Stimulated activated CD8-positive, alpha-beta memory T cell treated with anti-CD3 and anti-CD28 coated beads, Interleukin-12 subunit alpha, Interleukin-12 subunit beta, amount 100 ng/mL, for 1 hour (primary cell): ENCODE results near the gene MSI1.

Experiments
- DNase-seq: peaks from one replicate; pipeline ENCODE4 v3.0.0-alpha.2; 2020; ENCODE audit warnings: low read depth

MSI1 gene

DNA sequence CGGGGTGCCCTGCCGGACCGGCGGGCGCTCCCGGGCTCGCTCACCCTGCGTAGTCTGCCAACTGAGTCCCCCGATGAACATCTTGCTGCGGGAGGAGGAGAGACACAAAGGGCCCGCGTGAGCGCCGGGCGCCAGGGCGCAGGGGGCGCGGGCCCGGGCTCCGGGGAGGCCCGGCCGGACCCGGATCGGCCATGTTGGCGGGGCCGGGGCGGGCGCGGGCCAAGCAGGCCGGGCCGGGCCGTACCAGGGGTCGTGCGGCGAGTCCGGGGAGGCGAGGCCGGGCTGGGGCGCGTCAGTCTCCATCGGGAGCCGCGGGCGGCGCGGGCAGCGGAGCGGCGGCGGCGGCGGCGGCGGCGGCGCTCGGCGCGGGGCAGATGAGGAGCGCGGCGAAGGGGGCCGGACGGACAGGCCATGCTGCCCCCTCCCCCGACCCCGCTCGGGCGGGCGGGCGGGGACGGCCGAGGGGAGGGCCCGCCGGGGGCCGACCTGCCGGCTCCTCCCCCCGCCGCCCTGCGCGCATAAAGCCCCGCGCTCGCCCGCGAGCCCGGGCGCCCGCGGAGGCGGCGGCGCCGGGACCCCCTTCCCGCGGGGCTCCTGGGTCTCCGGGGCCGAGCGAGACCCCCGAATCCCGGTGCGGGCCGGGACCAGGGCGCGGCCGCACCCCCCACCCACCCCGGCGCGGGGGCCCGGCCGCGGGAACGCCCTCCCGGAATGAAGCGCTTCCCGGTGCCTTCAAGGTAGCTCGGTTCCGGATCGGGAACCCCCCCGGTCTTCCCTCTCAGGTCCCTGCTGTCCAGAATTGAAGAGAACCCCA is at the start of gene MSI1:
TSS of gene MSI1 (minus strand) at position 376 of the 814 bp plus-strand sequence. CDS start at position 303, 73 bp downstream.
- no peak for DNase-seq

DNA sequence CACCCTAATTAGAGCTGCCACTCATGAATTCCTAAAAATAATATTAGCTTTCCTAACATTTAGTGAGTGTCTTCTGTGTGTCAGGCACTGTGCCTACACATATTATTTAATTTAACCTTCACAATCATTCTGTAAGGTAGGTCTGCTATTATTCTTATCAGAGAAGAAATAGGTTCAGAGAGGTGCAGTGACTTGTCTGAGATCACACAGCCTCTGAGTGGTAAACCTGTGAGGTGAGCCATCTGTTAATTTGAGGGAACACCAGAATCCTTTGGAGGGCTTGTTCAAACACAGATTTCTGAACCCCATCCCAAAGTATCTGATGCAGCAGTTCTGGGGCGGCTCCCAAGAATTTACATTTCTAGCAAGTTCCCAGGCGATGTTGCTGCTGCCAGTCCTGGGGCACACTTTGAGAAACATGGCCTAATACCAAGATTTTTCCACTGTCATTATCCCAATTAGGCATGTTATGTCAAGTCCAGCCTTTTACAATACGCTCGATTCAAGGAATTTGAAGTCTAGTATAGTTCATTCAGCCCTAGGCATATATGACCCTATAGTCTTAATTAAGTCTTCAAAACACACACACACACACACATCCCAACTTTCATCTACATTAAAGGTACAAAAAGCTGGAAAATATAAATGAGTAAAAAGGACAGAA is 49.1 kb upstream of the MSI1 start:
- DNase-seq, result no peak

DNA sequence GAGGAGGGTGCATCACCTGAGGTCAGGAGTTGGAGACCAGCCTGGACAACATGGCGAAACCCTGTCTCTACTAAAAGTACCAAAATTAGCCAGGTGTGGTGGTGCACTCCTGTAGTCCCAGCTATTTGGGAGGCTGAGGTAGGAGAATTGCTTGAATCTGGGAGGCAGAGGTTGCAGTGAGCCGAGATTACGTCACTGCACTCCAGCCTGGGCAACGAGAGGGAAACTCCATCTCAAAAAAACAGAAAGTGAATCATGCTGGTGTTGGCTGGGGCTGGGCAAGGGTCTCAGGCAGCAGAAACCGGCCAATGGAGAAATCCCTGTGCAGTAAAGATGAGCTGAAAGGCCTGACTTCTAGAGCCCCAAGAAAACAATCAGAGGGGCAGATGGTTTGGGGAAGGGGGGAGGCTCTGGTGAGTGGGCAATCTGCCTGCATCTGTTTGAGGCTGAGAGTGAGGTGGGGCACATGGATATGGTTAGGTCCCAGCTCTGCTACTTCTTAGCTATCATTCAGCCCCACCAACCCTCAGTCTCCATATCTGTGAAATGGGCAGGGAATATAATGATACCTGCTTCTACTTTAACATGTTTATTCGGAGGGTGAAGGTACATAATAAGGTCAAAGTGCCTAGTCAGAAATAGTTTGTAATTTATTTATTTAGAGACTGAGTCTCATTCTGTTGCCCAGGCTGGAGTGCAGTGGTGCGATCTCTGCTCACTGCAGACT is 47.7 kb upstream of the MSI1 start:
- DNase-seq, result no peak

DNA sequence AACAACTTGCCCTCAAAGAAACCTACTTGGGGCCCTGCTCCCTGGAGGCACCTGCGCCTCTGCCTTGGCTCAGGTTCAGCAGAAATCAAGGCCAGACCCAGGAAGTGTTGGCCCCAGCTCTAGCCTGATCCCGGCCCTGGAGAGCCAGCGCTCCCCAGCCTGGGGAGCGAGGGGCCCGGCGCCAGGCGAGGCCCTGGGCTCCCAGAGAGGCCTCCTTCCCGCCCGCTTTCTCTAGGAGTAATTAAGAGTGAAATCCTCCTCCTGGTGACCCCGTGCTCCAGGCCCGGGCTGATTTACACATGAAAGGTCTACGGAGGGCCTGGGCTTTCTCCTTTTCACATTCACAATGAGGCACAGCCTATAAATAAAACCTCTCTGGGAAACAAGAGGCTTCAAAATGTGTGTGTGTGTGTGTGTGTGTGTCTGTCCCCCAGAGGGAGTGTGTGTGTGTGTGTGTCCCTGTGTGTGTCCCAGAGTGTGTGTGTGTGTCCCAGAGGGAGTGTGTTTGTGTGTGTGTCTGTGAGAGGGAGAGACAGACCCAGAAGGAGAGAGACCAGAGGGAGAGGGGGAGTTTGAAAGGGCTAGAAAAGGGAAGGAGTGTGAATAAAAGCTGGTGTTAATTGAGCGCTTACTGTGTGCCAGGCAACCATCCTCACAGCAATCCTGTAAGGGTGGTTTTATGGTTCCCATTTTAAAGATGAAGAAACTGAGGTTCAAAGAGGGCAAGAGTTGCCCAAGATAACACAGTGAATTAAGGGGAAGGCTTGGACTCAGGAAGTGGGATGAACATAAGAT is 45.1 kb upstream of the MSI1 start:
- DNase-seq, result no peak

DNA sequence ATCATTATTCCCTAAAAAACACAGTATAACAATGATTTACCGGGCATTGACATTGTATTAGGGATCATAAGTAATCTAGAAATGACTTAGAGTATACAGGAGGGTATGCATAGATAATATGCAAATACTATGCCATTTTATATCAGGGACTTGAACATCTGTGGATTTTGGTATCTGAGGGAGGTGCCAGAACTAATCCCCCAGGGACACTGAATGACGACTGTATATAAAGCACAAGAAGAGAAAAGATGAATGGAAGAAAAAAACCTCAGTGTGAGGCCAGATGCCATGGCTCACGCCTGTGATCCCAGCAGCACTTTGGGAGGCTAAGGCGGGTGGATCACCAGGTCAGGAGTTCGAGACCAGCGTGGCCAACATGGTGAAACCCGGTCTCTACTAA is 43.5 kb upstream of the MSI1 start:
- no peak for DNase-seq

DNA sequence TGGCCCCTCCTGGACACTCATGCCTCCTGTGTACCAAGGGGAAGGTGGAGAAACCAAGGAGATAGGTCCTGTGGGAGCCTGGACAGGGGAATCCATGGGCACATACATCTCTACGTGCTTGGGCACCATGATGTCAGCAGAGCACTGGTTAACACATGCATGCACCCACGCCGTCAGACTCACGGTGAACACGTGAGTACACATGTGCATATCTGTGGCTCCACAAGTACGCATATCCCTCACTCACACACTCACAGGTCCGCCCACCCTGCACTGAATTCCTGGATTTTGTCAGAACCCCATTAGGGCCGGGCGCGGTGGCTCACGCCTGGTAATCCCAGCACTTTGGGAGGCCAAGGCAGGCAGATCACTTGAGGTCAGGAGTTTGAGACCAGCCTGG is 39.8 kb upstream of the MSI1 start:
- DNase-seq, result no peak

DNA sequence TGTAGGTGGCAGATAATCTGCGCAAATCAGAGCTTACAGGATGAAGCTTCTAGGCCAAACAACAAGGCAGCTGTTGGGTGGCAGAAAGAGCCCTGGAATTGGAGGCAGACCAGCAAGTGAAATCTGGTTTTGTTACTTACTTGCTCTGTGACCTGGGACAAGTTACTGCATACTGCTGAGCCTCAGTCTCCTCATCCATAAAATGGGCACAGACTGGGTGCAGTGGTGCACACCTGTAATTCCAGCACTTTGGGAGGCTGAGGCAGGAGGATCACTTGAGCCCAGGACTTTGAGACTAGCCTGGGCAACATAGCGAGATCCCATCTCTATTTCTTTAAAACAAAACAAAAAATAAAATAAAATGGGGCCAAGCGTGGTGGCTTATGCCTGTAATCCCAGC is 37.6 kb upstream of the MSI1 start:
- DNase-seq, result no peak

DNA sequence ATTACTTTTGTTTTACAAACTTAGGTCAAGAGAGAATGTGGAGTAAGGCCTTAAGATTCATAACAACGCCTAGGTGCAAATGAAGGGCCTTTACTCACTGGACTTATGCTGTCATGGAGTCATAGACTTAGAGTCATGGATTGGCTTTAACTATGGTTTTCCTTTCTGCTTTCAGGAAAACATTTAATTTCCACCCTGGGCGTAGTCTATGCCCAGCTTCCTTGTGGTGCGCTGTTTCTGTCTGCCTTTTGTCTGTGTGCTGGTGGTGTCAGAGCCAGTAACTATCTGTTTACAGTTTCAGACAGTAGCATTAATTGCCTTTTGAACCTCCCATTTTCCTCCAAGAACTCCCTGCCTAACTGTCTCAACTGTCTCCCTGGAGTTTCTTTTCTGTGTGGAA is 37.1 kb upstream of the MSI1 start:
- no peak for DNase-seq

DNA sequence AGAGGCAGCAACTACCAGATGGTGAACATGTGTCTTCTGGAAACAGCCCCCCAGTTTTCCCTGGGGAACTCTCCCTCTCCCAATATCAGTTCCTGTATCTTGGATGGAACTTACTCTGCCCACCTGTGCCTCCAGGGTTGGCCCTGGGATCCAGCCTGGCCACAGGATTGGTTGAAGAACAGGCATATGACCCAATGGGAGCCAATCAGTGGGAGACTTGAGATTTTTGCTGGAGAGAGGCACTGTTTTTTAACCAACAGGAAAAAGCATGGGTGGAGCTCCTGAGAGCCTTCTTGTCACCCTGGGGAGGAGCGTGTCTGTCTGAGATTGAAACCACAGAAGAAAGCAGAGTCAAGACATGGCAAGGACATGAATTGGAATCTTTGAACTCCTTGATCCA is 35.3 kb upstream of the MSI1 start:
- no peak for DNase-seq

DNA sequence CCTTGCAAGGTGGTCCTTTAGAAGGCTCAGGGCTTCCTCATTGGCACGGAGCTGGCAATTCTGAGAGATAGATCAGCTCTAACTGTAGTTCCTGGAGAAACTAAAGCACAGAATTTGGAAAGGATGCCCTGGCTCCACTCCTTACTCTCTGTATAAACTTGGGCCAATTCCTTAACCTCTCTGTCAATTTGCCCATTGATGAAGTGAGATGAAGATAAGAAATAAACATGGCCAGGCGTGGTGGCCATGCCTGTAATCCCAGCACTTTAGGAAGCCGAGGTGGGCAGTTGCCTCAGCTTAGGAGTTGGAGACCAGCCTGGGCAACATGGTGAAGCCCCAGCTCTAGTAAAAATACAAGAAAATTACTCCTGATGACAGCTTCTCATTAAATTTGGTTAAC is 34.9 kb upstream of the MSI1 start:
- no peak for DNase-seq

DNA sequence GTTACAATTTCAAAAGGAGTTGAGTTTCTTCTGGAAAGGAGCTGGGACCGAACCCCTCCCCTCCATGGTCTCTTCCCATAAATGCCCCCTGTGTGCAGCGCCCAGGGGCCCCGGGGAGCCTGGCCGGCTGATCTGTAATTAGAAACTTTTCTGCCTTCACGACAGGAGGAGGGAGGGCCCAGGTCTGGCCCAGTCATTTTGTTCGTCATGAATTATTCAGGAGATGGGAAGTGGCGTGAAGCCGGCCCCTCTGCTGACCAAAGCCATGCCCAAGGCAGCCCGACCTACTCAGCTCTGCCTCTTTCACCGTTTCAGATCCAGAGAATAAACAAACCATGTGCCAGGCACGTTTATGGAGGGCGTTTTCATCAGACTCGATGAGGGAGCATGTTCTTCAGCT is 33.3 kb upstream of the MSI1 start:
- no peak for DNase-seq

DNA sequence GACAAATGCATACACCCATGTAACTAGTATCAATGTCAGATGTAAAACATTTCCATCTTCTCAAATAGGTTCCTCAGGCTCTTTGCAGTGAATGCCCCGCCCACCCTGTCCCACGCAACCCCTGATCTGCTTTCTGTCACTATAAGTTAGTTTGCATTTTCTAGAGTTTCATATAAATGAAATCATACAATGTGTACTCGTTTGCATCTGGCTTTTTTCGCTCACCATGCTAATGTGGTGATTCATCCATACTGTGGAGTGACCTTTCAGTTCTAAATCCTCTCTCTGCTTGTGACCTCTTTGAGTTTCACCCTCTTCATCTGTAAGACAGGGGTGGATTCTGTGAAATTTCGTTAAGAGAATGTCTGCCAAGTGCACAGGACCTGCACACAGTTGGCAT is 30.6 kb upstream of the MSI1 start:
- no peak for DNase-seq

DNA sequence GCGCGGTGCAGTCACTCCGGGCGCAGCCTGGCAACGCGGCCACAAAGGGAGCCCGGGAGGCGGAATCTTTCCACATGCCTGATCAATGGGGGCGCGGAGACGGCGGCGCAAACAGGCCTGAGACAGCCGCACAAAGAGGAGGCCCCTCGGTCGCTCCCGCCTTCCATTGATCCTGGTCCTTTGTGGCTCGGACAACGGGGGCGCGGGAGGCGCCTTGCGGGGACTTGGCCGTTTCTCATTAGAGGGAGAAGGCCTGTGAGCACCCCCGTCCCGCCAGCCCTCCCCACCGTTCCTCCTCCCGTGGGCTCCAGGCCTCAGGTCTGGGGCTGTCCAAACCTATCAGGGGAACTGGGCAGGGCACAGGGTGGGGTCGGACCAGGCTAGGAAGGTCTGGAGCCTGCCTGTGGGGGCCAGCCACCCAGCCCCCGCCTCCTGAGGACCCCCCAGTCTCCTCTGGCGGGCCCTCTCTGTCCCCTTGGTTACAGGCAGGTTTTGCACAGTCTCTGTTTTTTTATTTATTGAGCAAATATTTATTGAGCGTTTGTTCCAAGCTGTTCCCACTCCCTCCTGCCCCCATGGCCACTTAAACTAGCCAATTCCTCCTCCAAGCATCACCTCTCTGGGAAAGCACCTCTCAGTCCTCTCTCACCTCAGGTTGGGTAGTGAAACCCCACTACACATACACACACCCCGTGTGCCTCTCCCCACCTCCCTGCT is 29.0 kb upstream of the MSI1 start:
- no peak for DNase-seq

DNA sequence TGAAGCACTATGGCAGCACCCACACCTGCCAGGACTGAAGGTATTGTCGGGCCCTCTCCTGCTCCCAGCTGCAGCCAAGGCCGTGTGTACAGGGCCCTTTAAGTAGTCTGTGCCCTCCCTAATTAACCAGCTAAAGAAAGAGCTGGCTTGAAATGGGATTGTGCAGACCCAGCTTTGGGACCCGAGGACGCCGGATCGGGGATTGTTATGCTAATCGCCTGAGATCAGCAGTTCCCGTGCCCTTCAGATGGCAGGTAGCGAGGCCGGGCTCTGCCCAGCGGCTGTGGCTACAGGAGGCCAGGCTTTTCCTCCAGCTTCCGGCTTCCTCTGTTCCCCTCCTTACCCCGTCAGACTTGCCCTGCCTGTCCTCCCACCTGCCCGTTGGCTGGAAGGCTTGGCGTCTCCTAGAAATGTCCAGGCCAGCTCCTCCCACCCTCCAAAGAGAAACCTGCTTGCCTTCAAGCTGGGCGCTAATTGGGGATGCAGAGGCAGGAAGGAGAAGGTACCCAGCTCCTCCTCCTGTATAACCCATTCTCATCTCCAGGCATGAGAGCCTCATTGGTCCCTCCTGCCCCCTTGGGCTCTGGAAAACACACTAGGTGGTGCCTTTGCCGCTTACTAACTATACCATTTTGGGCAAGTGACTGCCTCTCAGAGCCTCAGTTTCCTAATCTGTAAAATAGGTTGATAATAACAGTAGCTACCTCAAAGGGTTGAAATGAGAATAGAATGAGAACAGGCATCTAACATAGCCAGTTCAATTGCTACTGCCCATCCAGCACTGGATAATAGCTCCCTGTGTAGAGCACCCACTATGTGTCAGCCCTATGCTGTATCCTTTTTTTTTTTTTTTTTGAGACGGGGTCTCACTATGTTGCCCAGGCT is 25.8 kb upstream of the MSI1 start:
- DNase-seq, result no peak

DNA sequence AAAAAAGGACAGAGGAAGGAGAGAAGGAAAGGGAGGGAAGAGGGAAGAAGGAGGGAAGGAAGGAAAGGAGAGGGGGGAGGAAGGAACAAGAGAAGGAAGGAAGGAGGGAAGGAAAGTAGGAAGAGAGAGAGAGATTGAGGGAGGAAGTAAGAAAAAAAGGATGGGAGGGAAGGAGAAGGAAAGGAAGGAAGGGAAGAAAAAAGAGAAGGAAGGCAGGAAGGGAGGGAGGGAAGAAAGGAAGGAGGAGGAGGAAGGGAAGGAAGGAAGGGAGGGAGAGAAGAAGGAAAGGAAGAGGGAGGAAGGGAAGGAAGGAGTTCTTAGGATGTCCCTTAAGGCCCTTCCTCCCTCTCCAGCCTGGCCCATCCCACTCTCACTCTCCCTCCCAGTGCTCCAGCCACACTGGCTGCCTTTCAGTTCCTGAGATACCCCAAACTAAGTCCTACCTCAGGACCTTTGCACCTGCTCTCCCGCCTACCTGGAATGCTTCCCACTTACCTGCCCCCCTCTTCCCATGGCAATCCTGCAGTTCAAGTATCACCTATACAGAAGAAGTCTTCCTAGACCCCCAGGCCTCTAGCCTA is 21.7 kb upstream of the MSI1 start:
- no peak for DNase-seq

DNA sequence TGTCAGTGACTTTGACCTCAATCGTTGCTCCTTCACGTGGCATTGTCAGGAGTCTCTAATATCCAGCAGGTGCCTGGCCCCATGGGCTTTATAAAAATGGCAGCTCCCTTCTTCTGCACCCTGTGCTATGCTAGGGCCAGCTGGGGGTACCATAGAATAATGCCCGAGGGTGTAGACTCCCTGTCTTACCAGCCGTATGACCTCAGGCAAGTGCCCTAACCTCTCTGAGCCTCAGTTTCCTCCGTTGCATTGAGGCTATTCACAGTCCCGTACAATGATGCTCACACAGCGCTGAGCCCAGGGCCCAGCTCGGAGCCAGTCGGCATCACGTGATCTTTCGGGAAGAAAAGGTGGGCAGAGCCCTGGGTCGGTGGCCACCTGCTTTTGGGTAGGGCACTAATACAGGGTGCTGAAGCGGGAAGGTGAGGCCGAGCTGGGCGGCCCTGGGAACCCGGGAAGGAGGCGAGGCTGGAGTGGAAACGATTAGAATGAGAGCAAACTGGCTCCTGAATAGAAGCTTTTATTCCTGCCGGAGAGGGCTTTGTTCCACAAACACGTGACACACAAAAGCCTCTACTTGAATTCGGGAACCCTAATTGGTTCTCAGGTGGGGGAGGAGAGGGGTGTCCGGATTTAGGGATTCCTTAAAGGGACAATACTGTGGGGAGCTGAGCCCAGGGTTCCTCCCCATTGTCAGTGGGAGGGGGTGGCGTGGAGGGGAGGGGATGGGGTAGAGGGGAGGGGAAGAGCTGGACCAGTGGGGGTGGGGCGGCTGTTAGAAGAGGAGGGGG is 19.9 kb upstream of the MSI1 start:
- DNase-seq, result no peak

DNA sequence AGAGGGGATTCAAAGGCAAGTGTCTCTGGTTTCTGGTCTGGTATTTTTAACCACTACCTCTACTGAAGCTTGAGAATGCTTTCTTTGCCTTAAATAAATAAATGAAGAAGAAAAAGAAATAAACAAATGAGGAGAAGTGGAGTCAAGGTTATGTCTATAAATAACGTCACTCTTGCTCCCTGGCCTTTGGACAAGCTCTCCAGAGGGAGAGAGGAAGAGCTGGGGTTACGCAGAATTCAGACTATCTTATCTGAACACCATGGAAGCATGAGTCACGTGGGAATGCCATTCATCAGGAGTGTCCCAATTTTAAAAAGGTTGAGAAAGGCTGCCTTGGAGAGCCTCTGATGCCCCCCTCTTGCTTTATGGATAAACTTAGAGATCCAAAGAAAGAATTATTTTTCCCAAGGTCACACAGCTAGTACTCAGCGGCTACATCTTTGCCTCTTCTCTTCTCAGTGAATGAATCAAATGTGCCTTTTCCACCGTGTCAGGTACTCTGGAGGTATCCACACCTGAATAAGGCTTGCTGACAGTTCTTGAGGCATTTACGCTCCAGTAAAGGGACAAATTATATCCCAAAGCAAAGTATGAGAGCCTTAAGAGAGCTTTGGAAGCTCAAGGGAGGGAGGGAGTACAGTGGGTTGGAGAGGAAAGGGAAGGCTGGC is 12.9 kb upstream of the MSI1 start:
- DNase-seq, result no peak

DNA sequence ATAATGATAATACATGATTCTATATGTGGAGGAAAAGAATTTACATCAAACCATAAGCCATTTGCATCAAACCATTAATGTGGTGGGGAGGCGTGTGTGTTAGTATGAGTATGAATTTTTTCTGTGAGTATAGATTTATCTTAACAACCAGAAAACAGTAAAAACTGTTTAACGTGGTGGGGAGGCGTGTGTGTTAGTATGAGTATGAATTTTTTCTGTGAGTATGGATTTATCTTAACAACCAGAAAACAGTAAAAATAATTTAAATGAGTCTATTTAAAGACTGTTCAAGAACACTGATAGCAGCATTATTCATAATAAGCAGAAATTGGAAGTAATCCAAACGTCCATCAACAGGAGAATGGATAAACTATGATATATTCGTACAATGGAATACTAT is 9.1 kb upstream of the MSI1 start:
- DNase-seq, result no peak

DNA sequence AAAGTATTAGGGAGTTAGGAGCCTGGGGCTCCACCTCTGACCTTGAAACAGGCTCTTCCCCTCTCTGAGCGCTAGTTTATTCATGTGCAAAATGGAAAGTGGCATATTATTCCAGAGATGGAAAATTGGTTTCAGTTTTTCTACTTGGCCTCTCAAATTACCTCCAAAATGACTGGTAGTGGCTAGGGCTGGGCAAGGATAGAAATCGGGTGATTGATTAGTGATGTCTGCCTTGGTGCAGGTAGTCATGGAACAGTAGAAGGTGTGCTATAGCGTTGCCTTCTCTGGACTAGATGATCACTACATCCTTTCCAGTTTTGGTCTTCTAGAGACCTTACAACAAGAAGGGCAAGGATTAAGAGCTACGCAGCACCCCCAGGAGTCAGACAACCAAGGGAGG is 8.6 kb upstream of the MSI1 start:
- no peak for DNase-seq
